ENCODE measurements around the gene MFSD6. TPM values are rescaled to one million over a fixed set of nuclear protein-coding genes. Genes with fewer than 3 reads are reported as not detected.
"Not testable (repeated sequence)": the region's sequence is repeated elsewhere in the genome, so short reads cannot be mapped to it uniquely, and the experiment has no call there.

MFSD6 gene
- total RNA-seq, 1 donor from 2014 or later: 33.5 TPM

DNA sequence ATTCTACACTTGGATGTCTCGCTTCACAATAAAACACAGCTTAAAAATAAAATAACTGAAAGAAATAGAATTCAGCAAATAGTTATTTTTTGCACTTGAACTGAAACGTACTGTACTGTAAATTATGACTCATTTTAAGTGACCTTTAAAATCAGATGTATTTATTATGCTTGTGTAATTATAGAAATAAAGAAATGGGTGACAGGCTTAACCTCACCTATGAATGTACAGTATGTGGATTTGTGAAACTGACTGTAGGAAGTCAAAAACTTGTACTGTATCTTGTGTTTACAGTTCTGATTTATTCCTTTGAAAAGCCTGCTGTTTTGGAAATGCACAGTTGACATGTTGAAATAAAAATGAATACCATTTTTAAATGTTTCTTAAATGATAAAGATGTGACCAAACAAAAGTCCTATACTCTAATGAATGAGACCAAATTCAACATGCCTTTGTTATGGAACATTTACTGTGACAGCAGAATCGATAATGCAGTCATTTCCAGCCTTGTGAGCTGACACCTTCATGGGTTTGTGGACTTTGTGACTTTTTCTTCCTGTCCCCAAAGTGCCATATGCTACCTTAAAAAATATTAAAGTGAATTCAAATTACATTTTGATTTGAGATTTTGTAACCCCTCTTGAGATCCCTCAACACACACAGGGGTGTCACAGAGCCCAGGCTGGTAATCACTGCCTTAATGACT lies 93.7 kb downstream of the MFSD6 start:
- DNase-seq: no peak

DNA sequence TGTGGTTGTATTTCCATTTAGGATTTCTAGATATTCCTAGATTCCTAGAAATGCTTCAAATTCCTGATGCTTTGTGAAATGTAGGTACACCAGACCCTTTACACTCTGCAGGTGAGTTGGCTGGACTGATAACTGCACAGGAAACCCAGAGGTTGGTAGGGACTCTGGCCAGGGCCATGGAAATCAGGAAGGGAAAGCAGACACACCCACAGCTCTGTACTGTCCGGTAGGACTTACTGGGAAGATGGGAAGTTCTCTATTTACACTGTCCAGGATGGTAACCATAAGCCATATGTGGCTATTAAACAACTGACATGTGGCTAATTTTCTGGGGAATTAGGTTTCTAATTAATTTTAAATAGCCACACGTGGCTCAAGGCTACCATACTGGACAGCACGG lies 94.9 kb downstream of the MFSD6 start:
- DNase-seq: no peak

DNA sequence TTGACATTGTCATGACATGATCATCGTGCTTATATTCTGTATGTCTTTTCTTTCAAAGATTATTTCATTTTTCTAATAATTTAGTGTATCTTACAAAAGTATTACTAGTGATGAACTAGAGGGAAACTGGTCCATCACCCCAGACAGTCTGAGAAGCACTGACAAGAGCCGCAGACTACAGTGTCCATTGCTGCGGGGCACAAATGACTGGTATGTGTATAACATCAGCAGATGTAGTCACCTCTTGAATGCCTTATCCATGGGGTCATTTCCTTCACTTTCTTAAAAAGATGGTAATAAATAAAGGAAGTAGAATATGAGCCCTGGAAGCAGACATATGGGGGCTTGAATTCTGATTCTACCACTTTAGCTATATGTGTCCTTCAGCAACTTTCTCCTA lies 96.8 kb downstream of the MFSD6 start:
- DNase-seq: no peak

DNA sequence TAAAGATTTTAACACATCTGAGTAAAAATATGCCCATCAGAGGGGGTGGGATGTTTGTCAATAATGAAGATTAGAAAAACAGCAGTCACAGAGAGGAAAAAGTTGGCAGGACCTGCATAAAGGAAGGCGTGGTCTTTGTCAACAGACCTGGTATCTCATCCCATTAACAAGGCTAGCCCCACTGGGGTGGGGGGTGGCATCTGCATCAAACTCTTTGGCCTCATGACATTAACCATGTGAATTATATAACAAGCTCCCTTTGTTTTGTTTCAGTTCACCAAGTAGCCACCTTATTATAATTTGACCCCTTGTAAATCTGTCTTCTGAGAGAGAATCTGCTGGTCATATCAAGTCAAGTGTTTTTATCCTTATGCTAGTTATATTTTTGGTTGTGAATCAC lies 97.5 kb downstream of the MFSD6 start:
- no peak for DNase-seq

DNA sequence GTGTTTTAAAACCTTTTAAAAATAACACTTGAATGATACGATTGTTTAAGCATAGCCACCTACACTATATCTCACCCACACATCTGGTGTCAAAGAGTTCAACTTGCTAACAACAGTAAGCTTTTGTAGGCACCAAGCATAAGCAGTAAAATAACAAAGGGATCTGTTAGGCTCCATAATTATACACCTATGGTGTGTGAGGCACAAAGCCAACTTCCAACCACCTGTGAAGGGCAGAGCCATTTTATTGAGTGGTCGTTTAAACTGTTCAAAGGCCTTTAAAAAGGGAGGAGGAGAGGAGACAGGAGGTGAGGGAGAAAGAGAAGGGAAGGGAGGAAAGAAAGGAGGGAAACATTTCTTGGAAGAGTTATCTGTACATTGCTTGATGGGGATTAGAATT lies 98.5 kb downstream of the MFSD6 start:
- no peak for DNase-seq

DNA sequence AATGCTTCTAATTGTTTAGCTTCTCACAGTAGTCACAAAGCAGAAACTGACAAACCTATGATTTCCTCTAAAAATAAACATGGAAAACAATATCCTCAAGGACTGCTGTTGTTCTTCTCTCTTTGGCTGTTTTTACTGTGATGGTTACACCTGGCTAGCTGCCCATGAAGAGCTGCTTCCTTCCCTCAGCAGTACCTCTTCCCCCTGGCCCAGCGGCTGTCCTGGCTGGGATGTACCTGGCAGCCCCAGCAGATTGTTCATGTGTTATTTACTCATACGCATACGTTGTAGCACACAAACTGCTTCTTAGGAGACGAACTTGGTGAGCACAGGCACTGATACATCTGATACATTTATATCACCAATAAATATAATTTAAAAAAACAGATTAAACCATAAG lies 99.0 kb downstream of the MFSD6 start:
- DNase-seq: peak; percentile 70

DNA sequence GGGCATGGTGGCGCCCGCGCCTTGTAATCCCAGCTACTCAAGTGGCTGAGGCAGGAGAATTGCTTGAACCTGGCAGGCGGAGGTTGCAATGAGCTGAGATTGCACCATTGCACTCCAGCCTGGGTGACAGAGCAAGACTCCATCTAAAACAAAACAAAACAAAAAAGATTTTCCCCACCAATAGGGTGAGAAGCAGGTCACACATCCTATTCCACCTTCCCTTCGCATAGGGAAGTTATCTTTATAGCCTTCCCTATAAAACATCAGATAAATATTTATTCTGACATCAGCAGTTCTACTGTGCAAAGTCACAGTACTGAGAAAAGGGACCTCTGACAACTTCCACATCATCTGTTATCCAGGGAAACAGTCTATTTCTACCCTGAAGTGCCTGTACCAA lies 101.7 kb downstream of the MFSD6 start:
- not testable (repeated sequence) for DNase-seq

DNA sequence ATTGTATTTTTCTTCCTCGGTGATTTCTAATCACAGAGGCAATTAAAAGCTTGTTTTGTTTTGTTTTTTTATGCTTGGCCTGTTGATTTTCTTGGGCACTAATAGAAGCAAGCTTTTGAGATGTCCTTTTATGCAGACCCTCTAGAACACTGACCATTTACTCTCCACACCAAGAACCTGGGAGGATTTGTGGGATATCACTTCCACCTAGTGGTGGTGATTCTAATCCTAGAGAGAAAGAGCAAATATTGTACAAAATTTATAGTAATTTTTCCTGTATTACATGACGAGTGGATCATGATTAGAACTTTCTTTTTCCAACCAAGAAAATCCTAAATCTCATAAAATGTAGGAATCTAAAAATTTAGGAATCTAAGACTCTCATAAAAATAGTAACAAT lies 102.9 kb downstream of the MFSD6 start:
- DNase-seq: peak; percentile 69

DNA sequence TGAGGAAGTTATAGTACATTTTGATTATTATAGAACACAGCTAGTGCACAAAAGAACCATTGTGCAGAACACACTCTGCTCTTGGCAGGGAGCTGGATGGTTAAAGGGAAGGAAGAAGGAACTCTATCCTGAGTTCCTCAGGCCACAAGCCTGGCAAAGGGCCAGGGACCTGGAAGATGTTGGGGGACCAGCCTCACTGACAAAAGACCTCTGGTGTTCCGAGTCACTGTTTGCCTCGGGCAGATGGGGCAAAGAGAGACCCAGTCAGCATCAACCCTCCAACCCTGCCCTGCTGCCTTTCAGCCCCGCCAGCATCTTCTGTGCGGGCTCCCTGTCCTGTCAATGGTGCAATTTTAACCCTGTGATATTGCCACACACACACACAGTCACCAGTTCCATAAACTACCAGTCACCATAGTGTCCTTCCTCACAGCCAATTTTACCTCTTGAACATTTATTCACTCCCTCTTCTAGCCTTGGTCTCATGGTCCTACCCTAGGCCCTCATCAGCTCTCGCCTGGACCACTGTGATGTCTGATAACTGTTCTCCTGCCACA lies 104.5 kb downstream of the MFSD6 start:
- no peak for DNase-seq

DNA sequence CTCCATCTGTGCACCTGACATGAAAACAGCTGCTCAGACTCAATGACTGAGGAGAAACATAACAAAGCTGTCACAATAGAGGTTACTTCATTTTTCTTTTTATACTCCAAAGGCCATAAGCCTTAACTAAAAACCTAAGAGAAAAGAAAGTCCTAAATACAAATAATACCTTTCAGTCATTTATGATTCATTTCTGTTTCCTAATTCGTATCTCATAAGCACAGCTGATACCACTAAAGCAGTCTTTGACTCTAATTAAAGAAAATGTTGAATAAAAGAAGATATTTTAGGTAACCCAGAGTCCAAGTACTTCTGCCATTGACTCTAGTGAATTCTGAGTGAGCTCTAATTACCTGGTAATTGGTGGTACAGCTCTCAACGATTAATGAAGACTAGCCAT lies 105.7 kb downstream of the MFSD6 start:
- no peak for DNase-seq

DNA sequence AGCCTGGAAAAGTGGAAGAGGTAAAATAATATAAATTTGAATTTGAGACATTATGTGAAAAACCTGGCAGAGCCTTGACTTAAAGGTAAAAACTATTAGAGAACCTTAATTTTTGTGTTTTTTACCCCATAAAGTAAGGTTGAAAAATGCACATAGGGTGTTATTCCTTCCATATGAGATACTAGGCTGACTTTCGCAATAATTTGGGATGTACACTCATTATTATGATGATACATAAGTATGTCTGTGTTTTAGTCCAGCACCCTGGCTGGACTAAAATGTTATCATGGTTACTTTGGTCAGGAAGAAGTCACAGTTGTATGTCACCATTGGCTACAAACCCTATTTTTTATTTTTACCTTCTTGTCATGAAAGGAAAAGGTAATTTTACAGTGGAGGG lies 106.5 kb downstream of the MFSD6 start:
- no peak for DNase-seq

DNA sequence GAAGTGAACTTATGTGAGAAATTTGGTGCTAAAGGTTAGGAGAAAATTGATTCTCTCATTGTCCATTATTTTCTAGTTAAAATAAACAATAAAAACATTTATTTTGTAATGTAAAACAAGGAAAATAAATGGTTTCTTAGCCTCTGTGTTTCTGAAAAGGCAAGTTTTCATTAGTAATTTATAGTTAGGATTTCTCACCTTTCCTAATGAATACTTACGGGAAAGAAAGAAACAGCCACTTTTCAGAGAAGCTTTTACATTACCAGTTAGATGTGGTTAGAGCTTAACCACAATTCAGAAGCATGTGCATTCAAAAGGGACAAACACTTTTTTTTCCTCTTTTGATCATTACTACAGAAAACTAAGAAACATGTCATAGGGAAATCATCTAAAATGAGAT lies 107.5 kb downstream of the MFSD6 start:
- DNase-seq: no peak

DNA sequence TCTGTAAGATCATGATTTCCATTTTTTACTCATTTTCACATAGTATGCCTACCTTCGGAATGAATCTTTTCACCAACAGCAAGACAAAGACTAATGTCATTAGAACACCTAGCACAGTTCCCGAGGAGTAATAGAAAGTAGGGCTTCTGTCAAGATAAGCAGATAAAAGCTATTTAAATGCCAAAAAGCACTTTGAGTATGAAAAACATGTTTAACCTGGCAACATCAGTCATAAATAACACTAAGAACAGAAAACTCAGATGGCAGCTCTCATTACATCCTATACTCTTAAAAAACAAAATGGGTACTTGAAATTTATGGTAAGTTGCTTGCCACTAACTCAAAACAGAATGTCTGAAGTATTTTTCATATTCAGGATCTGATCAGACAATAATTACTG lies 109.3 kb downstream of the MFSD6 start:
- no peak for DNase-seq

DNA sequence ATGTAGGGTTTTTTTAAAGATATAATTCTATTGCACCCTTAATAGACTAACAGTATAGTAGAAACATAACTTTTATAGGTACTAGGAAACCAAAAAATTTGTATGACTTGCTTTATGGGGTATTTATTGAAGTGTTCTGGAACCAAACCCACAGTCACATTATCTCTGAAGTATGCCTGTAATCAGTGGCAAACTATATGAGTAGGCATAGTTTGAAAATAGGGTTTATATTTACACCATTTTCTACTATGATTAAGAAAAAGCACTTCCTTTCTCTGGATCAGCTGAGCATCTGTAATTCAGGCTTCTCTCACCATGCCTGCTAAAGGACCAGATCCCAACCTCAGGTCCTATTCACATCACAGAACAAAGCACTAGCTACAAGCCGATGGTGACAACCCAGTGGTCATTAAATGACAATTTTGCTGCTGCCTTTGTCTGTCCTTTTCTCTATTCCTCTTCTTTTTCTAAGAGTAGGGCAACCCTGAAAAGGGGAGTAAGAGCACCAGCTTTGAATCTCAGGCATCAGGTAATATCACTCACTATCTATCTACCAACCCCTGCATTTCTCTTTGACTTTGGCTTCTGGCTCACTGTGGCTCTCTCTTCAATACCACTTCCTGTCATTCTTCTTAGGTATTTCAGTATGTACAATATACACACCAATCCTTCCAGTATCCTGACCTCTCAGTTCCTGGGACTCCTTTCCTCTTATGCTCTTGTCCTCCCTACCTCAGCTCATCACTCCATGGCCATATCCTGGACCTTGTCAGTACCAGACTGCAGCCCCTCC lies 112.0 kb downstream of the MFSD6 start:
- DNase-seq: no peak

DNA sequence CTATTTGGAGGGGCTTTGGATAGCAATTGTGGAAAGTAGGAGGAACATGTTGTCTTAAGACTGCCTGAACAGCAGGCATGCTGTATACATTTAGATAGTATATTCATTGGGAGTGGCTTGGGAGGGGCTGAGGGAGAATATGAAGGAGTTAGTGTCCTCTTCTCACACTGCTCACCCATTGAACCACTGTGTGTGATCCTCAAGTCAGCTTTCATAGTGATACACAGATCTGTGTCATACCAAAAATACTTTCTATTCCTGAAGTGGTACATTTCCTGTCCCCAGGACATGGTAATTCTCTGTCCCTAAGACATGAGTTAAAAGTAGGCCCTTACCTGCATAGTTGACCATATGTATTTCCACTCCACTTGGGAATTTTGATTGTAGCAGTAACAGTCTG lies 116.8 kb downstream of the MFSD6 start:
- DNase-seq: no peak

DNA sequence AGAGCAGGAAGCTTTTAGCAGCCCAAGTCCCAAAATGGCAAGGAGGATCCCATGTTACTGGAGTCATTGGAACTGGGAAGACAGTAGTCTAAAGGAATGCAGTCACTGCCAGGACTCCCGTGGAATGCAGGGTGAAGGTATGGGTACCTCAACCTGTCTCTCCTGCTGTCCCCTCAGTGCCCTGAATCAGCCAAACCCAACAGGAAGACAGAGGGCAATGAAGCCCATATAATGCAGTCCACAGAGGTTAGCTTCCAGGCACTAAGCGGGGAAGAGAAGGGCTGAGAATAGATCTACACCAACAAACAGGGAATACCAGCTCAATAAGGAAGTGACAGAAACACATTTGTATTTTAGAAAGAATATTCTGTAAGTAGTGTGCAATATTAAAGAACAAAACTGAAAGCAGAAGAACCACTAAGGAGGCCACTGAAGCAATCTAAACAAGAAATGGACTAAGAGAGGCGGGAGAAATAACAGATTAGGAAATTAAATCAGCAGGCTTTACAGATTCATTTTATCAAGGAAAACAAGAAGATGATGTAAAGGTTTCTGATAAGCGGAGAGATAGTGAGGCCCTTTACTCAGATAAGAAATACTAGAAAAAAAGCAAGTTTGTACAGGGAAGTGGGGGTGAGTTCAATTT lies 118.1 kb downstream of the MFSD6 start:
- DNase-seq: no peak

DNA sequence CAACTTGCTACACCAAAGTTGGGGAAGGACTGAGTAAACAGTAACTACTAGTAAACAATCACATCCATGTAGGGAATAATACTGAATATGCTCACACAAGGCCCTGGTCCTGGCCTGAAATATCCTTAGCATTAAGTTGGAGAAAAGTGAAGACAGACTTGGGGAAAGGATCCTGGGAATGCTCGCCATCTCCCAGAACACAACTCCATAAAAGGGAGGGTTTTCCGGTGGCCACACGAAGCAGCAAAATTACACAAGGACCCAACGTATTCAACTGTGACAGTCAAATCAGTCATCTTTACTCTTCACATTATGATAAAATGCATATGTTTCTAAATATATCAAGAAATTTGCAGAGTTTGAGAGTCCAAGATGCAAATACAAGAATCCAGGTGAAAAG lies 119.1 kb downstream of the MFSD6 start:
- DNase-seq: no peak

DNA sequence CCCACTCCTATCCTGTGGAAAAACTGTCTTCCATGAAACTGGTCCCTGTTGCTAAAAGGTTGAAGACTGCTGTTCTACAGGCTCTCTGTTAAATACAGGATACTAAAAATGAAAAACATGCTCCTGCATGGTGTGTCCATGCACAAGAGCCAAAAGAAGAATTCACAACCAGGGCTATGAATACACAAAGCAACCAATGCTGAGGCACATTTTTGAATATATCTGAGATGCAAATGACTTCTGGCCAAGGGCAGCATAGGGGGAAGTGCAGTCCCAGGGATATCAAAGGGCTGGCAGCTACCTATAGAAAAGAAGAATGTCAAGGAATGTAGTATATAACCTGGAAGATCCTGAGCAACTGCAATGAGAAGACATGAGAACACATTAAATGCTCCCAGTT lies 119.8 kb downstream of the MFSD6 start:
- no peak for DNase-seq

DNA sequence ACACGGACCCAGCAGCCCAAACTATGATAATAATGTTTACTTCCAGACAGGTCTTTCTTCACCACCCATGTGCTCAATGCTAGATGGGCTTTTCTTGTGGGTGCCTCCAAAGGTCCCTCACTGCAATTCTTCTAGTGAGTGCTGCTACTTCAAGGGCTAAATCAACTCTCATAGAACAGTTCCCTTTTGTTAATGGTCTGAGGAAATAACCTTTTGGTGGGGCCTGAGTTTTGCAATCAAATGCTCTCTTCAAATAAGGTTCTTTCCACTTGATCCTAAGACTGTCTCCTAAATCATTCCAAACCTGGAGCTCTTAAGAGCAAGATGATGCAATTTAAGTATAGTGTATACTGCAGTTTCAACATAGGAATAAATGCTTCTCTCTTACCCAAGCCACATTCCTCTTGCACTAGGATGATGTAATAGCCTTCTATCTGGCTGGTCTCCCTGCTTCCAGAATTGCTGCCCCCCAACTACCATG lies 120.4 kb downstream of the MFSD6 start:
- DNase-seq: no peak

DNA sequence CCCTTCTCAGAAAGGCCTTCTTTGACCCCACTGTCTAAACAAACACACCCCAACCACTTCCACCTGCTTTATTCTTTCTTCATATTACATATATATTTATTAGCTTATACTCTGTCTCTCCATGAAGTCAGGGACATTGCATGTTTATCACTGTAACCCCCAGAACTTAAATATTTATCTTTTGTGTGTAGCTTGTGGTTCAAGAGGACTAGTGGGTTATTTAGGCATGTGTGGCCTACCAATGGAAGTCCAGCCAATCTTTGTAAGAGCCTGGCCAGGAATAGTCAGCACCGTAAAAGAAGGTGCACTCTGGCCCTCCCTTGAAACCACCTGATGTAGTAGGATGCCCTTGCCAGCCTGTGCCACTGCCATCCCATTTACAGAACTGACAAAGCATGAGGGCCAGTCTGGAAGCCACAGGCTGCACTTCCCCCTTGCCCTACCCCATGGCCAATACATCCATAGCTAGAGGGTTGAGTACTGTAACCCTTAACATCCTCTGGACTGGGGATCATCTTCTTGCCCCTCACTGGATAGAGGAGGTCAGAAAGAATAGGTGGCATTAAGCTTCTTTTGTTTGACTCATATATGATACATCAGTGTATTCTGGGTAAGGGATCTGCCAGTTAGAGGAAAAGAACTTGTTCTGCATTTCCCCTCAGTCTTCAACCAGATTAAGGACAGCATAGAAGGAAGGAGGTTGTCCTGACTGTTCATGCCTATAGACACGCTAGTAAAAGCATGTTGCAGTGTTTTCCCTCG lies 121.5 kb downstream of the MFSD6 start:
- DNase-seq: no peak

DNA sequence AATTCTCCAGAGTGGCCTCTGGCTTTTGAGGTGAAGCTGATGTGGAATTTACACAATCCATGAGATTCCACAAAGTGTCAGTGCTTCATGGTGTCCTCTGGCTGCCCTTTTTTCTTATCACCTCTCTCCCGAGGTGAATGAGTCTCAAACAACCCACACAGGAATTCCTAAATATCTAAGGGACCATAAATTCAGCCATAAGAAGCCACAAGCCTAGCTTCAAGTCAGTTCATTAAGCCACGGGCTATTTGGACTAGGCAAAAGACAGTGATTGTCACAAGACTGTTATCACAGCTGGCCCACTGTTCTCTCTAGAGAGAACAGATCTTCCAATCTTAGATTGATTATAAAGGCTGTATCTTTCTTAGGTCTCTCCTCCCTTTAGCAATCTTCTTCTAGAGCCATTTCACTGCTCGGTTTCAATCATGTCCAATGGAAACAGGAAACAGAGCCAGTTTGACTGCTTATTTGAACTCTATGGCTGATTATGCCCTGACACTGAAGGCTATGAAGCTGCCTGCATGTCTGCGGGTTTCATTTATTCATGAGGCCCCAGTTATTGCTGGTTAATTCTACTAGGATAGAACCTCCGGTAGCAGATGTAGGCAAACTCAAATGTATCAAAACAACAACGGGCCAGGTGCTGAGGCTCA lies 122.2 kb downstream of the MFSD6 start:
- DNase-seq: no peak

DNA sequence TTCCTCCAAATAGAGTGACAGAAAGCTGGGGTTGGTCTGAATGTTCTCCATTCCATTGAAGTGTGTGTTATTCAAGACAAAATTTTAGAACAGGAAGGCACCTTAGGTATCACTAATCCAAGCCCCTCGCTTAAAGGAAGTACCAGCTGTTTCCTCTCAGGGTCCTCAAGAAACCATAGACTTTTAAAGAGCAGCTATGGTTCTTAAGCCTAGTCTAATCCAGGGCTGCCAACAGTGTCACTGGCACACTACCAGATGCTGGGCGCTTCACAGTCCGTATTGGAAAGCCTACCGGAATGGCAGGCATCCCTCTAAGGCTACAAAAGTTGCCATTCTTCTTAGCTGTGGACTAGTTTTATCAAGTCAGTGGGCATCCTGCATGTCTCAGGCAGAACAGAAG lies 124.4 kb downstream of the MFSD6 start:
- peak; percentile 54 for DNase-seq

Measured in tongue (tissue), 2 donors.